ENCODE data around the gene SYNE1. TPM values are rescaled to one million over a fixed set of nuclear protein-coding genes. Genes with fewer than 3 reads are reported as not detected.

SYNE1 gene
- total RNA-seq, 2 experiments from 2014 or later, result 74.6 to 140 TPM

DNA sequence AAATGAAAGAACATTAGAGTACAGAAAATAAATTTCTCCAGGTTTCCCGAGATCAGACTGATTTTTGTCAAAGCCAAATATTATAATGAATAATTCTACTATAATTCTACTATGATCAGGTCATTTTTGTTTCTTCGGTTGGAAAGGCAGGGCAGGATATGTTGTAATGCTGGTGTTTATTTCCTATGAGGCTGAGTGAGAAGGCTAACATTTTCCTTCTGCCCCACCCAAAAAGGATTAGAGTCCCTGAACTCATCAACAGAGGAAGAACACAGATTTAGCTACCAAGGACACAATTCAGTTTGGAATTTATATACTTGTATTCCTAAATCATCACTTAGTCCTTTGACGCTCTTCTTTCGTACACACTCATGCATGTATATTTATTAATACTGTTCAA is 318.9 kb downstream of the SYNE1 start:
- CTCF ChIA-PET (ENCODE audit: unreplicated experiment), result no interaction called here
- Histone ChIP-seq H3K9me3 (ENCODE audit: low read length) (no peaks in the 10 kb centered on the region), H3K9me2 (ENCODE audit: insufficient read depth, low read length) (no peaks in the 10 kb centered on the region), H3K36me3 (ENCODE audit: insufficient read depth, low read length) (no peaks in the 10 kb centered on the region), H3K4me1 (ENCODE audit: insufficient read depth, low read length, poor library complexity, severe bottlenecking) (peaks cover 9% of the 10 kb centered on the region), H4K20me1 (ENCODE audit: insufficient read depth, low read length) (no peaks in the 10 kb centered on the region), H3K4me3 (ENCODE audit: low read depth, low read length, poor library complexity, severe bottlenecking) (no peak overlapping the region), H3K79me2 (ENCODE audit: insufficient read depth, low read depth, low read length) (no peaks in the 10 kb centered on the region), H3K4me2 (ENCODE audit: low read length) (no peak overlapping the region), H3K27ac (ENCODE audit: low read depth, low read length, poor library complexity, severe bottlenecking) (no peak overlapping the region), H2AFZ (ENCODE audit: low read length) (no peak overlapping the region)
- TF ChIP-seq, protein P1, sequence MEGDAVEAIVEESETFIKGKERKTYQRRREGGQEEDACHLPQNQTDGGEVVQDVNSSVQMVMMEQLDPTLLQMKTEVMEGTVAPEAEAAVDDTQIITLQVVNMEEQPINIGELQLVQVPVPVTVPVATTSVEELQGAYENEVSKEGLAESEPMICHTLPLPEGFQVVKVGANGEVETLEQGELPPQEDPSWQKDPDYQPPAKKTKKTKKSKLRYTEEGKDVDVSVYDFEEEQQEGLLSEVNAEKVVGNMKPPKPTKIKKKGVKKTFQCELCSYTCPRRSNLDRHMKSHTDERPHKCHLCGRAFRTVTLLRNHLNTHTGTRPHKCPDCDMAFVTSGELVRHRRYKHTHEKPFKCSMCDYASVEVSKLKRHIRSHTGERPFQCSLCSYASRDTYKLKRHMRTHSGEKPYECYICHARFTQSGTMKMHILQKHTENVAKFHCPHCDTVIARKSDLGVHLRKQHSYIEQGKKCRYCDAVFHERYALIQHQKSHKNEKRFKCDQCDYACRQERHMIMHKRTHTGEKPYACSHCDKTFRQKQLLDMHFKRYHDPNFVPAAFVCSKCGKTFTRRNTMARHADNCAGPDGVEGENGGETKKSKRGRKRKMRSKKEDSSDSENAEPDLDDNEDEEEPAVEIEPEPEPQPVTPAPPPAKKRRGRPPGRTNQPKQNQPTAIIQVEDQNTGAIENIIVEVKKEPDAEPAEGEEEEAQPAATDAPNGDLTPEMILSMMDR (conservative IDR thresholded peaks at IDR 0.05; ENCODE audit: low read length), result no peak
- no peak for TF ChIP-seq EZH2phosphoT487 (IDR thresholded peaks at IDR 0.05; ENCODE audit: borderline replicate concordance, low read depth, low read length)
- POLR2A ChIA-PET, result interaction anchor here (0.9 to 3.7 kb wide), 7 partner anchors 10 to 20 kb away, joined by 3 to 21 read pairs (median 4); no protein-coding TSS in a partner anchor
- BruUV-seq (replicated peaks), result no TSS peak
- intact Hi-C loops (cut with micrococcal nuclease; ENCODE audit: unreplicated experiment), result no loop called here
- DNase-seq (ENCODE audit: low spot score), result no peak

DNA sequence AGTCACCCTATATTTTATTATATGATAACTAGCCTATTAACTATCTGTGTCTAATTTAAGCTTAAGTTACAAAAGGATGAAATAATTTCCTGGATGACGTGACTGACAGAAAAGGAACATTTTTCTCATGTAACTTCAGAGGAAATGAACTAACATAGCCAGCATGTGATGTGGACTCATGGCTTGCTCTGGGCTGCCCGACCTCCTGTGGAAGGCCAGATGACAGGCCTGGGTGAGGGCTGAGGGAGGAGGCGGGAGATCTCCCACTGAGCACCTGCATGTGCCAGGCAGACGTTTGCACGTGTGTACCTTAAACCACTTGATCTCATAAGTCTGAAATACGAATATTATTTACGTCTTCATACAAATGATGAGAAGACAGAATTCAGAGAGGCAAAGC is 321.1 kb downstream of the SYNE1 start:
- Histone ChIP-seq H3K27ac (ENCODE audit: low read depth, low read length, poor library complexity, severe bottlenecking) (no peak overlapping the region), H3K9me2 (ENCODE audit: insufficient read depth, low read length) (no peaks in the 10 kb centered on the region), H3K79me2 (ENCODE audit: insufficient read depth, low read depth, low read length) (no peaks in the 10 kb centered on the region), H3K4me1 (ENCODE audit: insufficient read depth, low read length, poor library complexity, severe bottlenecking) (peaks cover 9% of the 10 kb centered on the region), H3K9me3 (ENCODE audit: low read length) (no peaks in the 10 kb centered on the region), H3K4me2 (ENCODE audit: low read length) (no peak overlapping the region), H3K4me3 (ENCODE audit: low read depth, low read length, poor library complexity, severe bottlenecking) (no peak overlapping the region), H3K36me3 (ENCODE audit: insufficient read depth, low read length) (no peaks in the 10 kb centered on the region), H4K20me1 (ENCODE audit: insufficient read depth, low read length) (no peaks in the 10 kb centered on the region), H2AFZ (ENCODE audit: low read length) (peak overlapping the region; percentile 40; the same call in 1 of the 2 replicates)
- BruUV-seq (replicated peaks), result no TSS peak
- ChIA-PET CTCF (ENCODE audit: unreplicated experiment) (no interaction called here), POLR2A (interaction anchor here (0.6 to 3.7 kb wide), 9 partner anchors 10 to 686 kb away, joined by 3 to 21 read pairs (median 4); no protein-coding TSS in a partner anchor)
- intact Hi-C loops (cut with micrococcal nuclease; ENCODE audit: unreplicated experiment), result no loop called here
- DNase-seq (ENCODE audit: low spot score), result peak; percentile 20
- TF ChIP-seq, protein P1 (conservative IDR thresholded peaks at IDR 0.05; ENCODE audit: low read length), result no peak
- no peak for TF ChIP-seq EZH2phosphoT487 (IDR thresholded peaks at IDR 0.05; ENCODE audit: borderline replicate concordance, low read depth, low read length)

DNA sequence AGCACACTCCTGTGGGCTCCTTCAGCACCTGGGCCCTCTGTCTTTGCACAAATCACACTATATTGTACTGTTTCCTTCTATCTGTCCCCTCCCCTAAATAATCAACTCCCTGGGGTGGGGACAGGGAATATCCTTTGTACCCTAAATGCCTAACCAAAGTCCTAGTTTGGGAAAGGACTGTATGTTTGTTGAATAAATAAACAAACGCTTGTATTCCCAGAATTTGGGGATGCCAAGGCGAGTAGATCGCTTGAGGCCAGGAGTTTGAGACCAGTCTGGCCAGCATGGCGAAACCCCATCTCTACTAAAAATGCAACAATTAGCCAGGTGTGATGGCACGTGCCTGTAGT is 322.7 kb downstream of the SYNE1 start:
- no peaks in the 10 kb centered on the region for H3K79me2 ChIP-seq (ENCODE audit: insufficient read depth, low read depth, low read length)
- no peak overlapping the region for H2AFZ ChIP-seq (ENCODE audit: low read length)
- H3K9me3 ChIP-seq (ENCODE audit: low read length), result no peaks in the 10 kb centered on the region
- ChIA-PET CTCF (ENCODE audit: unreplicated experiment) (no interaction called here), POLR2A (interaction anchor here (0.7 to 3.7 kb wide), 2 partner anchors 16 to 595 kb away, joined by 3 to 17 read pairs; no protein-coding TSS in a partner anchor)
- DNase-seq (ENCODE audit: low spot score), result no peak
- no peaks in the 10 kb centered on the region for H4K20me1 ChIP-seq (ENCODE audit: insufficient read depth, low read length)
- H3K4me2 ChIP-seq (ENCODE audit: low read length), result no peak overlapping the region
- H3K4me3 ChIP-seq (ENCODE audit: low read depth, low read length, poor library complexity, severe bottlenecking), result no peak overlapping the region
- TF ChIP-seq, protein P1 (conservative IDR thresholded peaks at IDR 0.05; ENCODE audit: low read length), result no peak
- BruUV-seq (replicated peaks), result no TSS peak
- H3K4me1 ChIP-seq (ENCODE audit: insufficient read depth, low read length, poor library complexity, severe bottlenecking), result peaks cover 9% of the 10 kb centered on the region
- no peaks in the 10 kb centered on the region for H3K36me3 ChIP-seq (ENCODE audit: insufficient read depth, low read length)
- intact Hi-C loops (cut with micrococcal nuclease; ENCODE audit: unreplicated experiment), result no loop called here
- H3K27ac ChIP-seq (ENCODE audit: low read depth, low read length, poor library complexity, severe bottlenecking), result no peak overlapping the region
- H3K9me2 ChIP-seq (ENCODE audit: insufficient read depth, low read length), result no peaks in the 10 kb centered on the region

Measured in OCI-LY7 (cell line).